BLaER1 treated with 17β-estradiol and CSF1 and Interleukin-3, amounts not matched to agents 10 nM and 100 nM (cell line): ENCODE data around the gene TFRC.

Experiments
- H3K27ac ChIP-seq, 11 experiments: shearing (Covaris generic); formaldehyde crosslinking; 2 replicates each; pipeline ENCODE4 v1.8.1; 2022
- H3K27me3 ChIP-seq, 11 experiments: shearing (Covaris generic); formaldehyde crosslinking; 2 replicates each; pipeline ENCODE4 v1.8.1; 2022
- H3K36me3 ChIP-seq, 11 experiments: shearing (Covaris generic); formaldehyde crosslinking; 2 replicates each; pipeline ENCODE4 v1.8.1; 2022
- H3K4me1 ChIP-seq, 10 experiments: shearing (Covaris generic); formaldehyde crosslinking; 2 replicates each; pipeline ENCODE4 v1.8.1; 2022
- H3K4me2 ChIP-seq, 11 experiments: shearing (Covaris generic); formaldehyde crosslinking; 2 replicates each; pipeline ENCODE4 v1.8.1; 2022
- H3K4me3 ChIP-seq, 10 experiments: shearing (Covaris generic); formaldehyde crosslinking; 2 replicates each; pipeline ENCODE4 v1.8.1; 2022
- H3K9ac ChIP-seq, 11 experiments: shearing (Covaris generic); formaldehyde crosslinking; 2 replicates each; pipeline ENCODE4 v1.8.1; 2022
- H3K9me3 ChIP-seq, 11 experiments: shearing (Covaris generic); formaldehyde crosslinking; replicated peaks in 1 of 11; 2 replicates each; pipeline ENCODE4 v1.8.1; 2022
- H4K20me1 ChIP-seq, 11 experiments: shearing (Covaris generic); formaldehyde crosslinking; 2 replicates each; pipeline ENCODE4 v1.8.1; 2022
- Cebpa-rat ChIP-seq, 11 experiments: shearing (Covaris generic); IDR thresholded peaks; 2 replicates each; pipeline ENCODE4 v1.8.1; 2022

TFRC gene

GRCh38 chr3:196081834-196082618, at the start of gene TFRC:
TFRC (minus strand) TSS chr3:196082090; CDS start chr3:196077099, 4,991 bp downstream.
- H3K4me1 ChIP-seq = peaks cover 45 to 66% (median 49%) of the 10 kb centered on the region in 10 experiments
- H3K9me3 ChIP-seq = no peaks in the 10 kb centered on the region
- peak within 1 kb of the TSS; percentile 95 to 99 (median 98) for H3K27ac ChIP-seq
- H3K36me3 ChIP-seq = peaks cover 5 to 38% (median 9%) of the 10 kb centered on the region in 11 experiments; a peak in 18 of 22 replicates
- peak within 1 kb of the TSS; percentile 87 to 97 (median 92) for H3K4me2 ChIP-seq
- H3K4me3 ChIP-seq = peak within 1 kb of the TSS; percentile 79 to 100 (median 95)
- peaks cover 37 to 48% (median 48%) of the 10 kb centered on the region in 11 experiments for H4K20me1 ChIP-seq
- peak within 1 kb of the TSS; percentile 94 to 100 (median 98) for H3K9ac ChIP-seq
- no peak for TF ChIP-seq Cebpa-rat (IDR thresholded peaks at IDR 0.05)
- H3K27me3 ChIP-seq = no peaks in the 10 kb centered on the region

DNA sequence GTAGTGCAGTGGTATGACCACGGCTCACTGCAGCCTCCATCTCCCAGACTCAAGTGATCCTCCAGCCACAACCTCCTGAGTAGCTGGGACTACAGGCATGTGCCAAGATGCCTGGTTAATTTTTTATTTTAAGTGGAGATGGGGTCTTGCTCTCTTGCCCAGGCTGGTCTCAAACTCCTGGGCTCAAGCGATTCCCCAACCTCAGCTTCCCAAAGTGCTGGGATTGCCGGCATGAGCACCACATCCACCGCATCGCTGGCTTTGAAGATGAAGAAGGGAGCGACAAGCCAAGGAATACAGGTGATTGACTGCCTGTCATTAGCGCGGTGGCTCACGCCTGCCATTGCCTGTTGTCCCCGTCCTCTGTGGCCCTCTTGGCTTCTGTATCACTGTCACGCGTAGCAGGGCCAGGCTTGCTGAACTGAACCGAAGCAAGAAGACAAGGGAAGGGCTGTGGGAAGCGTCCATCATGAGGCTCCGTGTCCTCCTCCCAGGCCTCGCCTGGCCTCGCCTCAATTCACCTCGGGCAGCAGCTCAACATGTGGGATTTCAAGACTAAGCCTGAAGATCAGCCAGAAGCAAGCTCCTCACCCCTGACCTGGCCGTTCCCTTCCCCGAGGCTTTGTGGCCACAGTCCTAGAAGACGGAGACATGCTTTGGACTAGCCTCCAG, 46.4 kb upstream of the TFRC start:
- Histone ChIP-seq H3K9ac (0 out of 22 replicates have a peak overlapping the region, but pooled peaks of 3 of the 11 experiments have one; percentile 26 to 43 (median 26)), H3K27ac (peak overlapping the region in 2 of 11 experiments; percentile 3 to 26; a peak in 2 of 22 replicates), H3K27me3 (no peaks in the 10 kb centered on the region), H3K4me2 (peak overlapping the region in 8 of 11 experiments; percentile 4 to 63 (median 49); a peak in 8 of 22 replicates), H3K4me3 (no peak overlapping the region), H3K4me1 (peaks cover 18 to 30% (median 24%) of the 10 kb centered on the region in 10 experiments), H4K20me1 (no peaks in the 10 kb centered on the region), H3K36me3 (no peaks in the 10 kb centered on the region), H3K9me3 (peaks cover 3 to 32% (median 24%) of the 10 kb centered on the region in 11 experiments; a peak in 18 of 22 replicates)
- no peak for TF ChIP-seq Cebpa-rat (IDR thresholded peaks at IDR 0.05)

- peak overlapping the region; percentile 4 to 63 (median 49); a peak in 21 of 22 replicates for H3K4me2 ChIP-seq
- no peaks in the 10 kb centered on the region for H3K27me3 ChIP-seq
- peaks cover 26 to 38% (median 33%) of the 10 kb centered on the region in 10 experiments for H3K4me1 ChIP-seq
- peaks cover 3 to 38% (median 24%) of the 10 kb centered on the region in 11 experiments; a peak in 18 of 22 replicates for H3K9me3 ChIP-seq
- H3K27ac ChIP-seq = peak overlapping the region in 3 of 11 experiments; percentile 3 to 26 (median 25); a peak in 5 of 22 replicates
- TF ChIP-seq Cebpa-rat (IDR thresholded peaks at IDR 0.05) = no peak
- no peak overlapping the region for H3K4me3 ChIP-seq
- no peaks in the 10 kb centered on the region for H4K20me1 ChIP-seq
- no peaks in the 10 kb centered on the region for H3K36me3 ChIP-seq
- H3K9ac ChIP-seq = peak overlapping the region in 8 of 11 experiments; percentile 5 to 50 (median 32); a peak in 8 of 22 replicates
Measured at GRCh38 chr3:196127308-196128040, 45.6 kb upstream of the TFRC start.

DNA sequence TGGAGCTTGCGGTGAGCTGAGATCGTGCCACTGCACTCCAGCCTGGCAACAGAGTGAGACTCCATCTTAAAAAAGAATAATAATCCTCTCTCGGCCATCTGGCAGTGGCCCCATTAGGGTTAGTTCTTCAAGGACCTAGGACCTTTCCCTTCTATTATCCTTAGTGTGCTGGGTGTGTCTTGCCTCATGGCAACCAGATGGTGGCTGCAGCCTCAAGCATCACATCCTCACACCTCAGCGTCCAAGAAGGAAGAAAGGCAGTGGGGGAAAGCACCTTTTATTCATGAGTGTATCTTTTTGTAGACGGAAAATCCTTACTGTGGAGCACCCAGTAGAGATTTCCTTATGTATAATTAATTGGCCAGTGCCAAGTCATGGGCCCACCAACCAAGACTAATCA, 42.7 kb upstream of the TFRC start:
- TF ChIP-seq Cebpa-rat (IDR thresholded peaks at IDR 0.05) = no peak
- Histone ChIP-seq H3K9ac (no peak overlapping the region), H4K20me1 (no peaks in the 10 kb centered on the region), H3K4me2 (no peak overlapping the region), H3K36me3 (no peaks in the 10 kb centered on the region), H3K9me3 (peaks cover 3 to 37% (median 22%) of the 10 kb centered on the region in 11 experiments; a peak in 18 of 22 replicates), H3K4me3 (no peak overlapping the region), H3K4me1 (peaks cover 49 to 62% (median 56%) of the 10 kb centered on the region in 10 experiments), H3K27ac (no peak overlapping the region), H3K27me3 (no peaks in the 10 kb centered on the region)

- H3K27ac ChIP-seq = peak overlapping the region; percentile 9 to 82 (median 77); a peak in 20 of 22 replicates
- no peaks in the 10 kb centered on the region for H3K27me3 ChIP-seq
- H3K36me3 ChIP-seq = no peaks in the 10 kb centered on the region
- H3K4me2 ChIP-seq = peak overlapping the region; percentile 60 to 95 (median 88)
- TF ChIP-seq Cebpa-rat (IDR thresholded peaks at IDR 0.05) = no peak
- peaks cover 3 to 37% (median 22%) of the 10 kb centered on the region in 11 experiments; a peak in 18 of 22 replicates for H3K9me3 ChIP-seq
- H3K4me3 ChIP-seq = peak overlapping the region in 2 of 10 experiments; percentile 12 to 15; a peak in 2 of 20 replicates
- H3K4me1 ChIP-seq = peaks cover 60 to 78% (median 67%) of the 10 kb centered on the region in 10 experiments
- no peaks in the 10 kb centered on the region for H4K20me1 ChIP-seq
- peak overlapping the region in 7 of 11 experiments; percentile 3 to 40 (median 23); a peak in 6 of 22 replicates for H3K9ac ChIP-seq
Measured at GRCh38 chr3:196122688-196123046, 40.8 kb upstream of the TFRC start.

DNA sequence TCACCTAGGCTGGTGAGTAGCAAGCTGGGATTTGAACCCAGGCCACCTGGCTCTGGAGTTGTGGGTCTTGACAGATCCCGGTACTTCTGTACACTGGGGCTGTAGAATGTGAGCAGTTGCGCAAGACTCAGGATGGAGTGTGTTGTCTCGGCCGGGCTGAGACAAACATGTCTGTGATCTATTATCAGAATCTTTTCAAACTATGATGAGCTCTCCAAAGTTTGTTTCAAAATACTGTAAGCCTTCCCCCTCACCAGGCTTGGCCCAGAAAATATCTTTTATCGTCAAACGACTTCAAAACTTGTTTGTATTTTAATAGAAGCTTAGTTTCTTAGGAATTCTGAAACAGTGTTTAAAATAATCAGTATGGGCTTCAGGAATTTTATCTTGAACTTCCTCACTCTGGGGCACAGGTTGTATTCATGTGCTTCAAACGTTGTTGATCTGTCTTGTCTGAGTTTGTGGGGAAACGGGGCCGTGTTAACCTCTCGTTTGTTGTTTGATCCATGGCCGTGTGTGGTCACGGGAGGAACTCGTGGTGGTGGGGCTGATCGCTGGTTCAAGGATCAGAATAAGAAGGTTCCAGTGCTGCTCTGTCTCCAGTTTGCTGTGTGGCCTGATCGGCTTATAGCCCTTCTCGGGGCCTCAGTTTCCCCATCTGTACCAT, 40.3 kb upstream of the TFRC start:
- peak overlapping the region; percentile 60 to 95 (median 88) for H3K4me2 ChIP-seq
- H3K27ac ChIP-seq = peak overlapping the region; percentile 64 to 82 (median 77); a peak in 19 of 22 replicates

DNA sequence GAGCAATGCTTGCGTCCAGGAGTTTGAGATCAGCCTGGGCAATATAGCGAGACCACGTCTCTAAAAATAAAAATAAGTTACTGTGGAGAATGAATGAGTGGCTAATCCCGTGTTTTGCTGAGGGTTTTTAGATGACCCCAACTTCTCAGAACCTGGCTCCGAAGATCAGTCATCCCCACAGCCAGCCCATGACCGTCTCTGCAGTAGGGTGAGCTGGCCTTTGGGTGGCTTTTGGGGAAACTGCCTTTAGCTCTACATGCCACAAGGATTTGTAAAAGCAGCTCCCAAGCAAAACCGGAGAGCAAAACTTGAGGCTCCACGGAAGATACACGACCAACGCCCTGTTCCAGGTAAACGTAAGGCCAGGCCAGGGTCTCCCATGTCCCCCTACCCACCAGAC, 39.2 kb upstream of the TFRC start:
- Histone ChIP-seq H3K27ac (peak overlapping the region; percentile 64 to 82 (median 77); a peak in 20 of 22 replicates), H4K20me1 (no peaks in the 10 kb centered on the region), H3K9ac (peak overlapping the region in 10 of 11 experiments; percentile 32 to 65 (median 46); a peak in 16 of 22 replicates), H3K4me2 (peak overlapping the region; percentile 60 to 95 (median 88)), H3K4me1 (peaks cover 71 to 80% (median 76%) of the 10 kb centered on the region in 10 experiments), H3K36me3 (no peaks in the 10 kb centered on the region), H3K27me3 (no peaks in the 10 kb centered on the region), H3K4me3 (peak overlapping the region in 2 of 10 experiments; percentile 3 to 22; a peak in 3 of 20 replicates), H3K9me3 (peaks cover 3 to 36% (median 22%) of the 10 kb centered on the region in 11 experiments; a peak in 18 of 22 replicates)
- TF ChIP-seq Cebpa-rat (IDR thresholded peaks at IDR 0.05) = no peak; a peak in 2 of 22 replicates

More for the DNA sequence above, 40.3 kb upstream of the TFRC start:
- Histone ChIP-seq H3K27me3 (no peaks in the 10 kb centered on the region), H3K9me3 (peaks cover 3 to 37% (median 22%) of the 10 kb centered on the region in 11 experiments; a peak in 18 of 22 replicates), H3K4me3 (0 out of 20 replicates have a peak overlapping the region, but pooled peaks of 1 of the 10 experiments have one; percentile 15), H3K36me3 (no peaks in the 10 kb centered on the region), H4K20me1 (no peaks in the 10 kb centered on the region), H3K4me1 (peaks cover 60 to 78% (median 67%) of the 10 kb centered on the region in 10 experiments), H3K9ac (peak overlapping the region in 7 of 11 experiments; percentile 1 to 40 (median 19); a peak in 6 of 22 replicates)
- peak; percentile 68 to 96 (median 92); a peak in 20 of 22 replicates for TF ChIP-seq Cebpa-rat (IDR thresholded peaks at IDR 0.05)
